Measurements from ENCODE around the gene ZNF536. TPM values are rescaled to one million over a fixed set of nuclear protein-coding genes. Genes with fewer than 3 reads are reported as not detected.

ZNF536 gene
- total and polyA plus RNA-seq, 2 of the 4 experiments (the other 2 are of a cell fraction) = not detected

DNA sequence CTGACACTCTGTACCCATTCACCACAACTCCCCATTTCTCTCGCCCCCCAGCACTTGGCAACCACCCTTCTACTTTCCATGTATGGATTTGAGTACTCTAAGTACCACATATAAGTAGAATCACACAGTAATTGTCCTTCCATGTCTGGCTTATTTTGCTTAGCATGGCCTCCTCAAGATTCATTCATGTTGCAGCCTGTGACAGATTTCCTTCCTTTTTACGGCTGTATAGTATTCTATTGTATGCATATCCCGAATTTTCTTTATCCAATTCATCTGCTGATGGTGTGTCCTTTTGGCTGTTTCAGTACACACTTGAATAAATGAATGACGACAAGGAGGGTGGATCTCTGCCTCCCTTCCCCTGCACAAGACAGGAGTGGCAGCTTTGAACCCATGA lies 95.1 kb downstream of the ZNF536 start:
- H2BK5ac ChIP-seq (ENCODE audit: low read depth, low read length, poor library complexity, severe bottlenecking) = no peak overlapping the region
- no peaks in the 10 kb centered on the region for H3K79me1 ChIP-seq (ENCODE audit: low read depth in 1 of 2, low read length in 2 of 2)
- no peak overlapping the region for H3K4ac ChIP-seq (ENCODE audit: low read depth, low read length)
- ChIA-PET CTCF (no interaction called here), POLR2A (ENCODE audit: unreplicated experiment) (no interaction called here)
- DNase-seq = no peak
- no peak overlapping the region for H3K9ac ChIP-seq (ENCODE audit: low read depth, low read length)
- no peaks in the 10 kb centered on the region for H3K36me3 ChIP-seq (ENCODE audit: control insufficient read depth, insufficient read depth, low read length)
- peaks cover 40% of the 10 kb centered on the region for H3K9me3 ChIP-seq (ENCODE audit: control insufficient read depth, insufficient read depth, low read length)
- H3K4me1 ChIP-seq (ENCODE audit: control insufficient read depth, insufficient read depth, low read length) = no peaks in the 10 kb centered on the region
- ATAC-seq (ENCODE audit: low read depth) = no peak
- H4K20me1 ChIP-seq (ENCODE audit: insufficient read depth, low read length) = no peaks in the 10 kb centered on the region
- no peak overlapping the region for H3K18ac ChIP-seq (ENCODE audit: low read depth, low read length)
- in situ Hi-C loops (cut with MboI; ENCODE audit: low sequenced_read_pairs) = no loop called here
- BruUV-seq (replicated peaks) = no TSS peak
- no peak overlapping the region for H4K5ac ChIP-seq (ENCODE audit: low read depth, low read length)
- TF ChIP-seq, protein P1, sequence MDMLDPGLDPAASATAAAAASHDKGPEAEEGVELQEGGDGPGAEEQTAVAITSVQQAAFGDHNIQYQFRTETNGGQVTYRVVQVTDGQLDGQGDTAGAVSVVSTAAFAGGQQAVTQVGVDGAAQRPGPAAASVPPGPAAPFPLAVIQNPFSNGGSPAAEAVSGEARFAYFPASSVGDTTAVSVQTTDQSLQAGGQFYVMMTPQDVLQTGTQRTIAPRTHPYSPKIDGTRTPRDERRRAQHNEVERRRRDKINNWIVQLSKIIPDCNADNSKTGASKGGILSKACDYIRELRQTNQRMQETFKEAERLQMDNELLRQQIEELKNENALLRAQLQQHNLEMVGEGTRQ (IDR thresholded peaks at IDR 0.05; ENCODE audit: low read depth, low read length) = no peak
- TF ChIP-seq, protein P2, sequence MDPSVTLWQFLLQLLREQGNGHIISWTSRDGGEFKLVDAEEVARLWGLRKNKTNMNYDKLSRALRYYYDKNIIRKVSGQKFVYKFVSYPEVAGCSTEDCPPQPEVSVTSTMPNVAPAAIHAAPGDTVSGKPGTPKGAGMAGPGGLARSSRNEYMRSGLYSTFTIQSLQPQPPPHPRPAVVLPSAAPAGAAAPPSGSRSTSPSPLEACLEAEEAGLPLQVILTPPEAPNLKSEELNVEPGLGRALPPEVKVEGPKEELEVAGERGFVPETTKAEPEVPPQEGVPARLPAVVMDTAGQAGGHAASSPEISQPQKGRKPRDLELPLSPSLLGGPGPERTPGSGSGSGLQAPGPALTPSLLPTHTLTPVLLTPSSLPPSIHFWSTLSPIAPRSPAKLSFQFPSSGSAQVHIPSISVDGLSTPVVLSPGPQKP (IDR thresholded peaks at IDR 0.05; ENCODE audit: borderline replicate concordance, low read depth, low read length) = no peak
- TF ChIP-seq RCOR1 (IDR thresholded peaks at IDR 0.05; ENCODE audit: insufficient replicate concordance, low read length) (no peak), FOS (IDR thresholded peaks at IDR 0.05; ENCODE audit: low read depth, low read length) (no peak), MAFK (IDR thresholded peaks at IDR 0.05; ENCODE audit: low read depth, low read length) (no peak), MXI1 (IDR thresholded peaks at IDR 0.05; ENCODE audit: borderline replicate concordance, low read depth, low read length) (no peak), CEBPB (IDR thresholded peaks at IDR 0.05; ENCODE audit: low read depth, low read length) (no peak), POLR2A (IDR thresholded peaks at IDR 0.05; ENCODE audit: low read depth, low read length) (no peak), RFX5 (IDR thresholded peaks at IDR 0.05; ENCODE audit: low read depth, low read length) (no peak), NFE2L2 (IDR thresholded peaks at IDR 0.05; ENCODE audit: low read depth, low read length) (no peak), CHD1 (IDR thresholded peaks at IDR 0.05; ENCODE audit: low read depth, low read length) (no peak), BHLHE40 (IDR thresholded peaks at IDR 0.05; ENCODE audit: low read depth, low read length) (no peak), RAD21 (IDR thresholded peaks at IDR 0.05; ENCODE audit: low read length) (no peak)
- H3K56ac ChIP-seq (ENCODE audit: extremely low read depth, insufficient read depth, low read length) = no peak overlapping the region
- H2BK20ac ChIP-seq (ENCODE audit: low read depth, low read length) = no peak overlapping the region
- intact Hi-C loops (cut with micrococcal nuclease) = no loop called here
- no peak overlapping the region for H4K91ac ChIP-seq (ENCODE audit: insufficient read depth, low read depth, low read length)
- H2BK120ac ChIP-seq (ENCODE audit: low read depth, low read length) = no peak overlapping the region
- no peak overlapping the region for H3K23ac ChIP-seq (ENCODE audit: low read depth, low read length)
- H2AFZ ChIP-seq (replicated peaks; ENCODE audit: low read length, poor library complexity) = no peak overlapping the region
- H2AK9ac ChIP-seq (replicated peaks; ENCODE audit: low read depth, low read length, poor library complexity) = no peak overlapping the region
- H3K27ac ChIP-seq (ENCODE audit: insufficient read depth, low read length) = no peak overlapping the region
- WGBS, 2 experiments (ENCODE audit: extremely low coverage in 2 of 2, insufficient read length in 1 of 2) = no CpG with 5 or more reads among the region's 4 CpGs
- no peaks in the 10 kb centered on the region for H3K9me1 ChIP-seq (ENCODE audit: insufficient read depth, low read length)
- H2AK5ac ChIP-seq (ENCODE audit: low read depth, low read length) = no peak overlapping the region
- H3K4me3 ChIP-seq (ENCODE audit: insufficient read depth, low read depth, low read length) = no peak overlapping the region
- H2BK15ac ChIP-seq (ENCODE audit: low read depth, low read length) = no peak overlapping the region
- H4K8ac ChIP-seq (ENCODE audit: low read depth in 2 of 2, low read length in 2 of 2) = no peak overlapping the region
- H3K4me2 ChIP-seq (ENCODE audit: low read depth, low read length) = no peak overlapping the region
- no peak overlapping the region for H3K14ac ChIP-seq (replicated peaks; ENCODE audit: low read depth, low read length)
- dilution Hi-C loops (cut with HindIII; ENCODE audit: low sequenced_read_pairs, unreplicated experiment) = no loop called here
- no peaks in the 10 kb centered on the region for H3K27me3 ChIP-seq (ENCODE audit: control insufficient read depth, insufficient read depth, low read length)

All from IMR-90 (cell line).